B cell (primary cell): Measurements from ENCODE around the gene TDRD5.

Experiments
- EZH2 ChIP-seq: IDR thresholded peaks from 2 replicates; pipeline ENCODE4 v1.6.1; 2012; ENCODE audit warnings: borderline replicate concordance, low read depth, mild to moderate bottlenecking, moderate library complexity, low read length; ENCODE audit not compliant: insufficient read depth, poor library complexity, severe bottlenecking
- TF ChIP-seq, protein P1 (sequence below): fragments of 200-600 bp; IDR thresholded peaks from one replicate; pipeline ENCODE4 v1.8.0; 2022; ENCODE audit warnings: antibody characterized with exemption, mild to moderate bottlenecking

DNA sequence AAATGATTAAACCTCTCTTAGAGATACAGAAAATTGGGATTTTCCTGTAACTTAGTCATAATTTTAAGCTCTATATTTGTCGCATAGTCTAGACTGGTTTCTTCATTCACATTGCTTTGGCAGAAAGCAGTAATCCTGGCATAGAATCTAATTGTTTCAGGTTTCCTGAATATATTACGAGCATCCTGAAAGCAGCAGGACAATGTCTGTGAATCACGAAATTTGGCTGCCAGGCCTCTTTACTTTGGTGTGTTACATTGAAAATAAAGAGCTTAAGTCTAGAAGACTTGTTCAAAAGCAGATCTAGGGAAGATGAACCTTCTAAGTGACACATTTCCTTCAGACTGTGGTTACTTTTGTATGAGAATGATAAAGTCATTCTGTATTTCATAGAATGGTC is 72.2 kb downstream of the TDRD5 start:
- no peak for TF ChIP-seq EZH2
- TF ChIP-seq, protein P1, sequence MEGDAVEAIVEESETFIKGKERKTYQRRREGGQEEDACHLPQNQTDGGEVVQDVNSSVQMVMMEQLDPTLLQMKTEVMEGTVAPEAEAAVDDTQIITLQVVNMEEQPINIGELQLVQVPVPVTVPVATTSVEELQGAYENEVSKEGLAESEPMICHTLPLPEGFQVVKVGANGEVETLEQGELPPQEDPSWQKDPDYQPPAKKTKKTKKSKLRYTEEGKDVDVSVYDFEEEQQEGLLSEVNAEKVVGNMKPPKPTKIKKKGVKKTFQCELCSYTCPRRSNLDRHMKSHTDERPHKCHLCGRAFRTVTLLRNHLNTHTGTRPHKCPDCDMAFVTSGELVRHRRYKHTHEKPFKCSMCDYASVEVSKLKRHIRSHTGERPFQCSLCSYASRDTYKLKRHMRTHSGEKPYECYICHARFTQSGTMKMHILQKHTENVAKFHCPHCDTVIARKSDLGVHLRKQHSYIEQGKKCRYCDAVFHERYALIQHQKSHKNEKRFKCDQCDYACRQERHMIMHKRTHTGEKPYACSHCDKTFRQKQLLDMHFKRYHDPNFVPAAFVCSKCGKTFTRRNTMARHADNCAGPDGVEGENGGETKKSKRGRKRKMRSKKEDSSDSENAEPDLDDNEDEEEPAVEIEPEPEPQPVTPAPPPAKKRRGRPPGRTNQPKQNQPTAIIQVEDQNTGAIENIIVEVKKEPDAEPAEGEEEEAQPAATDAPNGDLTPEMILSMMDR = no peak
